HL-60 (cell line): ENCODE results near the gene PTEN.

ENCODE experiments used
- GABPA ChIP-seq: IDR thresholded peaks from 2 replicates; pipeline ENCODE4 v1.6.1; 2012; ENCODE audit warnings: low read depth
- POLR2AphosphoS5 ChIP-seq: IDR thresholded peaks from 2 replicates; pipeline ENCODE4 v1.6.1; 2012; ENCODE audit warnings: low read depth
- SPI1 ChIP-seq: IDR thresholded peaks from 2 replicates; pipeline ENCODE4 v1.6.1; 2012; ENCODE audit warnings: low read depth, mild to moderate bottlenecking, borderline replicate concordance
- TF ChIP-seq, protein P1 (sequence below): IDR thresholded peaks from one replicate; pipeline ENCODE4 v1.5.1; 2011; ENCODE audit warnings: low read length, control low read depth, inconsistent platforms; ENCODE audit not compliant: insufficient read depth
- TF ChIP-seq, protein P2 (sequence below): IDR thresholded peaks from 2 replicates; pipeline ENCODE4 v1.6.1; 2012; ENCODE audit warnings: low read depth; ENCODE audit not compliant: insufficient replicate concordance

DNA sequence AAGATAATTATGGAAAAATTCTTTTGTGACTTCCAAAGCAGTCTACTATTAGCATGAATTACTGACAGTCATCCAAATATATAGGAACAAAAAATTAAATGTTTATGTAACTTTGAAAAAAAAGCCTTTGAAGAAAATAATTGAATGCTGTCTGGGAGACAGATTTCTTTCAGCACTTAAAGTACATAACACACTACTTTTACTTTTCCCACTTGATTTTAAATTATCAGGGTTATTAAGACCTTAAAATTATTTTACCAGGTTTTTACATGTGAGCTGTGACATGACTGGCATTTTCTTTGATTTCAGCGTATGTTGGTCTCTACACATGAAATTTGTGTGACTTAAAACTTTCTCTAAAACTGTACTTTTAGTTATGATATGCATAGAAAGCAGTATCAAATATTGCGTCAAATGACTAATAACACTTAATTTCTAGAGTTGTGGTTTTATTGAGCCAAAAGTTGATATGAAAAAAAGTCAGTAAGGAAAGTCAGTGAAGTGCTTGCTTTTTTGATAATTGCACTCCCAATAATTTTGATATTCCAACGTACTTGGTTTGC, 3.1 kb downstream of the PTEN start:
- TF ChIP-seq, protein P1, sequence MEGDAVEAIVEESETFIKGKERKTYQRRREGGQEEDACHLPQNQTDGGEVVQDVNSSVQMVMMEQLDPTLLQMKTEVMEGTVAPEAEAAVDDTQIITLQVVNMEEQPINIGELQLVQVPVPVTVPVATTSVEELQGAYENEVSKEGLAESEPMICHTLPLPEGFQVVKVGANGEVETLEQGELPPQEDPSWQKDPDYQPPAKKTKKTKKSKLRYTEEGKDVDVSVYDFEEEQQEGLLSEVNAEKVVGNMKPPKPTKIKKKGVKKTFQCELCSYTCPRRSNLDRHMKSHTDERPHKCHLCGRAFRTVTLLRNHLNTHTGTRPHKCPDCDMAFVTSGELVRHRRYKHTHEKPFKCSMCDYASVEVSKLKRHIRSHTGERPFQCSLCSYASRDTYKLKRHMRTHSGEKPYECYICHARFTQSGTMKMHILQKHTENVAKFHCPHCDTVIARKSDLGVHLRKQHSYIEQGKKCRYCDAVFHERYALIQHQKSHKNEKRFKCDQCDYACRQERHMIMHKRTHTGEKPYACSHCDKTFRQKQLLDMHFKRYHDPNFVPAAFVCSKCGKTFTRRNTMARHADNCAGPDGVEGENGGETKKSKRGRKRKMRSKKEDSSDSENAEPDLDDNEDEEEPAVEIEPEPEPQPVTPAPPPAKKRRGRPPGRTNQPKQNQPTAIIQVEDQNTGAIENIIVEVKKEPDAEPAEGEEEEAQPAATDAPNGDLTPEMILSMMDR = no peak
- no peak for TF ChIP-seq SPI1
- no peak for TF ChIP-seq POLR2AphosphoS5
- no peak for TF ChIP-seq GABPA
- TF ChIP-seq, protein P2, sequence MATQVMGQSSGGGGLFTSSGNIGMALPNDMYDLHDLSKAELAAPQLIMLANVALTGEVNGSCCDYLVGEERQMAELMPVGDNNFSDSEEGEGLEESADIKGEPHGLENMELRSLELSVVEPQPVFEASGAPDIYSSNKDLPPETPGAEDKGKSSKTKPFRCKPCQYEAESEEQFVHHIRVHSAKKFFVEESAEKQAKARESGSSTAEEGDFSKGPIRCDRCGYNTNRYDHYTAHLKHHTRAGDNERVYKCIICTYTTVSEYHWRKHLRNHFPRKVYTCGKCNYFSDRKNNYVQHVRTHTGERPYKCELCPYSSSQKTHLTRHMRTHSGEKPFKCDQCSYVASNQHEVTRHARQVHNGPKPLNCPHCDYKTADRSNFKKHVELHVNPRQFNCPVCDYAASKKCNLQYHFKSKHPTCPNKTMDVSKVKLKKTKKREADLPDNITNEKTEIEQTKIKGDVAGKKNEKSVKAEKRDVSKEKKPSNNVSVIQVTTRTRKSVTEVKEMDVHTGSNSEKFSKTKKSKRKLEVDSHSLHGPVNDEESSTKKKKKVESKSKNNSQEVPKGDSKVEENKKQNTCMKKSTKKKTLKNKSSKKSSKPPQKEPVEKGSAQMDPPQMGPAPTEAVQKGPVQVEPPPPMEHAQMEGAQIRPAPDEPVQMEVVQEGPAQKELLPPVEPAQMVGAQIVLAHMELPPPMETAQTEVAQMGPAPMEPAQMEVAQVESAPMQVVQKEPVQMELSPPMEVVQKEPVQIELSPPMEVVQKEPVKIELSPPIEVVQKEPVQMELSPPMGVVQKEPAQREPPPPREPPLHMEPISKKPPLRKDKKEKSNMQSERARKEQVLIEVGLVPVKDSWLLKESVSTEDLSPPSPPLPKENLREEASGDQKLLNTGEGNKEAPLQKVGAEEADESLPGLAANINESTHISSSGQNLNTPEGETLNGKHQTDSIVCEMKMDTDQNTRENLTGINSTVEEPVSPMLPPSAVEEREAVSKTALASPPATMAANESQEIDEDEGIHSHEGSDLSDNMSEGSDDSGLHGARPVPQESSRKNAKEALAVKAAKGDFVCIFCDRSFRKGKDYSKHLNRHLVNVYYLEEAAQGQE = no peak
